ENCODE measurements around the gene TLK2.
"Not testable (repeated sequence)": the region's sequence is repeated elsewhere in the genome, so short reads cannot be mapped to it uniquely, and the experiment has no call there.

The TLK2 gene

DNA sequence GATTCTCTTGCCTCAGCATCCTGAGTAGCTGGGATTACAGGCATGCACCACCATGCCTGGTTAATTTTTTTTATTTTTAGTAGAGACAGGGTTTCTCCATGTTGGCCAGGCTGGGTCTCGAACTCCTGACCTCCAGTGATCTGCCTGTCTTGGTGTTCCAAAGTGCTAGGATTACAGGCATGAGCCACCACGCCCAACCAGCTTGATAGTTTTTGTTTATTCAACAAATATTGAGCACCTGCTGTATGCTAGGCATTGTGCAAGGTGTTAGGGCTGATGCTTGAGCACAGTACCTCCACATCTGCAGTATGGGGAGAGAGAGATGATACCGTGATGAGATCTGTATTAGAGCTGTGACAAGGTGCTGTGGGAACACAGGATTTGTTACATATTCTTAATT is 3.9 kb downstream of the TLK2 start:
- DNase-seq (ENCODE audit: low read depth, low spot score): not testable (repeated sequence)

DNA sequence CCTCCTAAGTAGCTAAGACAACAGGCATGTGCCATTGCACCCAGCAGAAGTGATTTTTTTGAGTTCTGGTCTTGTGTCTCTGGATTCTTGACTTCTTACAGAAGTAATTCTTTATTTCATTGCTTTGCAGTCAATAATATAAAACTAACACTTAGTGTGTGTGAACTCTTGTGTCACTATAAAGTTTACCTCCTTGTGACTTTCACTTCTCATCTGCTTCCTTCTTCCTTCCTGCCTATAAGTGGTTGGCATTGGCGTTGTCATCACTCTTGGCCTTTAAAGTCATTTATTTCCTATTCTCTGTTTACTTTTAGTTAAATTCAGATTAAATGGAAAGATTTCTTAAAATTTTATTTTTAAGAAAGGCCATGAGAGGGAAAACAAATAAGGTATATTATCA is 12.4 kb downstream of the TLK2 start:
- not testable (repeated sequence) for DNase-seq (ENCODE audit: low read depth, low spot score)

DNA sequence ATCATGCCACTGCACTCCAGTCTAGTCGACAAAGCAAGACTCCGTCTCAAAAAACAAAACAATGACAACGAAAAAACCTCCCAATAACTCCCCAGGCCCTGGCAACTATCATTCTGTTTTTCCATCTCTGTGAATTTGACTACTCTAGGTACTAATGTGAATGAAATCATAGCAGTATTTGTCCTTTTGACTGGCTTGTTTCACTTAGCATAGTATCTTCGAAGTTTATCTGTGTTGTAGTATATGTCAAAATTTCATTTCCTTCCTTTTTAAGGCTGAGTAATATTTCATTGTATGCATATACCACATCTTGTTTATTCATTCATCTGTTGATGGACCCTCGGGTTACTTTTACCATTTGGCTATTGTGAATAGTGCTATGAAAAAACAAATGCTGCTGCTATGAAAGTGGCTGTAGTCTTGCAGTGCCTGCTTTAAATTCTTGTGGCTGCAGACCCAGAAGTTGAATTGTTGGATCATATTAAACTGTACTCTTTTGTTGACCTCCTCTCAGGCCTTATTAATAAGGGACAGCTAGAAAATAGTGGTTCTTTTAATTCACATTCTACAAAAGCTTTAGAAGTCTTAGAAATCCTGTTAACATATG is 14.5 kb downstream of the TLK2 start:
- not testable (repeated sequence) for DNase-seq (ENCODE audit: low read depth, low spot score)

DNA sequence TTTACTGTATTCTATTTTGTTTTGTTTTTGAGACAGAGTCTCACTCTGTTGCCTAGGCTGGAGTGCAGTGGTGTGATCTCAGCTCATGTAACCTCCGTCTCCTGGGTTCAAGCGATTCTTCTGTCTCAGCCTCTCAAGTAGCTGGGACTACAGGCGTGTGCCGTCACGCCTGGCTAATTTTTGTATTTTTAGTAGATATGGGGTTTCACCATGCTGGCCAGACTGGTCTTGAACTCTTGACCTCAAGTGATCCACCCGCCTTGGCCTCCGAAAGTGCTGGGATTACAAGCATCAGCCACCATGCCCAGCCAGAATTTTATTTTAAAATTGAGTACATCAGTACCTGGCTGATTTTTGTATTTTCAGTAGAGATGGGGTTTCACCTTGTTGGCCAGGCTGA is 15.4 kb downstream of the TLK2 start:
- not testable (repeated sequence) for DNase-seq (ENCODE audit: low read depth, low spot score)

DNA sequence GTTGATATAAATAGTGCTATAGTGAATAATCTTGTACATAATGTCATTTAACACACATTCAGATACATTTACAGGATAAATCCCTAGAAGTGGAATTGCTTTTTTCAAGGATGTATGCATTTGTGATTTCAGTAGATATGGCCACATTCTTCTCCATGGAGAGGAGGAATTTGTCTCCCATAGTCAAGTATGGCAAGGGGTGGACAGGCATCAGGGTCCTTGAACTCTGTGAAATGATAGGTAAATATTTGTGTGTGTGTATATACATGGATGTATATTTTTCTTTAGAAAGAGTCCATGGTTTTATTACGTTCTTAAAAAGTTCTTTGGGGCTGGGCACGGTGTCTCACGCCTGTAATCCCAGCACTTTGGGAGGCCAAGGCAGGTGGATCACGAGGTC is 17.7 kb downstream of the TLK2 start:
- not testable (repeated sequence) for DNase-seq (ENCODE audit: low read depth, low spot score)

DNA sequence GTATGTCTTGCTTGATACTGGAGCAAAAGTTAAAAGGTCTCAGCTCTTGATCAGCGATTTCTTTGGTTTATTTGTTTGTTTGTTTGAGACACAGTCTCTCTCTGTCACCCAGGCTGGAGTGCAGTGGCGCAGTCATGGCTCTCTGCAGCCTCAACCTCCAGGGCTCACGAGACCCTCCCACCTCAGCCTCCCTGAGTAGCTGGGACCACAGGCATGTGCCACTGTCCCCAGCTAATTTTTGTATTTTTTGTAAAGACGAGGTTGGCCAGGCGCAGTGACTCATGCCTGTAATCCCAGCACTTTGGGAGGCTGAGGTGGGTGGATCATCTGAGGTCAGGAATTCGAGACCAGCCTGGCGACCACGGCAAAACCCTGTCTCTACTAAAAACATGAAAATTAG is 20.2 kb downstream of the TLK2 start:
- not testable (repeated sequence) for DNase-seq (ENCODE audit: low read depth, low spot score)

DNA sequence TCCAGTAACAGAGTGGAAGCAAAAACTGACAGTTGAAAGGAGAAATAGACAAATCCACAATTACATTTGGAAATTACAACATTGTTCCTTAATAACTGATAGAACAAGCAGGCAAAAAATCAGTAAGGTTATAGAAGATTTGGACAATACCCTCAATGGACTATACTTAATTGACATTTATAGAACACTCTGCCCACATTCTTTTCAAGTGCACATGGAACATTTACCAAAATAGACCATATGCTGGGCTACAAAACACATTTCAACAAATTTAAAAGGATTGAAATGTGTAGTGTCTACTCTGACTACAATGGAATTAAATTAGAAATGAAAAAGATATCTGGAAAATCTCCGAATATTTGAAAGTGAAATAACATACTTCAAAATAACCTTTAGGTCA is 21.8 kb downstream of the TLK2 start:
- not testable (repeated sequence) for DNase-seq (ENCODE audit: low read depth, low spot score)

DNA sequence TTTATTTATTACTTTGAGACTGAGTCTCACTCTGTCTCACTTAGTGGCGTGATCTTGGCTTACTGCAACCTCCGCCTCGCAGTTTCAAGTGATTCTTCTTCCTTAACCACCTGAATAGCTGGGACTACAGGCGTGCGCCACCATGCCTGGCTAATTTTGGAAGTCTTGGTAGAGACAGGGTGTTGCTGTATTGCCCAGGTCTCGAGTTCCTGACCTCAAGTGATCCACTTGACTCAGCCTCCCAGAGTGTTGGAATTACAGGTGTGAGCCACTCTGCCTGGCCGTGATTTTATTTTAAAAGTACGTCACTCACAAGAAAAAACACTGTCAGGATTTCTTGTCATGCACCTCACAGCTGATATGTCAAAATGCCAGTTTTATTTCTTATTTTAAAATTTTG is 26.2 kb downstream of the TLK2 start:
- not testable (repeated sequence) for DNase-seq (ENCODE audit: low read depth, low spot score)

DNA sequence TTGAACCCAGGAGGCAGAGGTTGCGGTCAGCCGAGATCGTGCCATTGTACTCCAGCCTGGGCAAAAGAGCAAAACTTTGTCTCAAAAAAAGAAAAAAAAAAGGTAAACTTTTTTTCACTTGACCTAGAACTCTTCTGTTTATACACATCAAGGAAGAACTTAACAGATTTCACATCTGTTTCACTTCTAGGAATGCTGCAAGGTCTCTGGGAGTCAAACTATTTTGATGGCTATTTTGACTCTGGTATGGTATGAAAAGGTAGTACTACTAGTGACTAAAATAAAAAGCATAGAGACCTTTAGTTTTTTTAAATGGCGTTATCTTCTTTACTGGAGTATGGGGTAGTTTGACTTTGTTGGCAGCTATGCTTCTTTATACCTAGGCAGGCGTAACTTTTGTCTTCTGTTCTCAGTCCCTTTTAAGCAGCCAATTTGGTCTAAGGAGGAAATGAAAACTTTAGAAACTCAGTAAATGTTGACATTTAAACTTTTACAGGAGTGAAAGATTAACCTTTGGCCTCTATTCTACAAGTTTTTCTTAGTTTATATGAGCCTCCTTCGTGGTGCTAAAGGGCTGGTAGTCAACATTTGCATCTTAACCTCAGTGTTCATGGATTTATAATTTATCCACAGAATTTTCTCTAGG is 28.7 kb downstream of the TLK2 start:
- DNase-seq (ENCODE audit: low read depth, low spot score): not testable (repeated sequence)

DNA sequence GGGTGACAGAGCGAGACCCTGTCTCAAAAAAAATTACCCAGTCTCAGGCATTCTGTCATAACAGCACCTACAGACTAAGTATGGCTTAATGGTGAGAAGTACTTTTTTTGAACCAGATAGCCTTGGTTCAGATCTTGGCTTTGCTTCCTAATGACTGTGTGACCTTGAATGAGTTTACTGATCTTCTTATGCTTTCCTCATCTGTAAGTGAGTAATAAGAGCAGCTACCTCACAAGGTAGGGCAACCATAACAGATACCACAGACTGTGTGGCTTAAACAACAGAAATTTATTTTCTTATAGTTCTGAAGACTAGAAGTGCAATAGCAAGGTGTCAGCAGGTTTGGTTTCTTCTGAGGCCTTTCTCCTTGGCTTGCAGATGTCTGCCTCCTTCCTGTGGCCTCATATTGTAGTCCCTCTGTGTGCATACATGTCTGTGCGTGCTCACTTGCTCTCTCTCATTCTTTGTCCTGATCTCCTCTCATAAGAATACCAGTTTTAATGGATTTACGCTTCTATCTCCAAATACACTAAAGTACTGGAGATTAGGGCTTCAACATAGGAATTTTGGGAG is 31.7 kb downstream of the TLK2 start:
- DNase-seq (ENCODE audit: low read depth, low spot score): not testable (repeated sequence)

DNA sequence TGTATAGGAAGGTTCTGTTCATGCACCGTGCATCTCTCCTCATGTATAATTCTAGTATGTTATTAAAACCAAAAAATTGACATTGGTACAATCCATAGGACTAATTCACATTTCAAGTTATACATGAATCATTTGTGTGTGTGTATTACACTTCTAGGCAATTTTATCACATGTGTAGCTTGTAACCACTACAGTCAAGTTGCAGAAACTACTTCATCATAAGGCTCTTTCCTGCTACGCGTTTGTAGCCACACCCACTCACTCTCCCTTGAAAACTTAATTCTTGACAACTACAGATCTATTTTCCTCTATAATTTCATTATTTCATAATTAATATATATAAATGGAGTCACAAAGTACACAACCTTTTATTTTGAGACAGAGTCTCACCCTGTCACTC is 32.4 kb downstream of the TLK2 start:
- not testable (repeated sequence) for DNase-seq (ENCODE audit: low read depth, low spot score)

DNA sequence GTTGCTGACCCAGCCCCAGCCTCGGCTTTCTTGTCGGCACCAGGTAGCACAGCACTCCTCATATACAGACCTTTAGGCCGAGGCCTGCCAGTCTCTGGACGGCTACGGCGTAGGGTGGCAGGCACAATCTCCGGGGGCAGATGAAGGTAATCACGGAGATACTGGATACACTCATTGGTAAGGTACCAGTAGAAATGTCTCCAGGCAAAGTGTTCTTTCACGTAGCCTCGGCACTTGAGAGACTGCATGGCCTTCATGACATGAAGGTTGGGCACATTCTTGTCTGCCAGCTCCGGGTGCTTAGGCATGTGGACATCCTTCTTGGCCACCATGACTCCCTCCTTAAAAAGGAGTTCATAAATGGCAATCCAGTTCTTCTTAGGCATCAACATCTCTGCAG is 37.8 kb downstream of the TLK2 start:
- not testable (repeated sequence) for DNase-seq (ENCODE audit: low read depth, low spot score)

DNA sequence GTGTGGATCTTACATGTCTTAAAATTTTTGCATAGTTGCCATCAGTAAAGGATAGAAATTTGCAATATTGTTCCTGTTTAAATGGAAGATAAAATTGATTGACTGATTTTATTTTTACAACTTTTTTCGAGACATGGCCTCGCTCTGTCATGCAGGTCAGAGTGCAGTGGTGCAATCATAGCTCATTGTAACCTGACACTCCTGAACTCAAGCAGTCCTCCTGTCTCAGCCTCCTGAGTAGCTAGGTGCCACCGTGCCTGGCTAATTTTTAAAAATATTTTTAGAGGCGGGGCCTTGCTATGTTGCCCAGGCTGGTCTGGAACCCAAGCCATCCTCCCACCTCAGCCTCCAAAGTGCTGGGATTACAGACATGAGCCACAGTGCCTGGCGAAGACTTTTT is 42.7 kb downstream of the TLK2 start:
- DNase-seq (ENCODE audit: low read depth, low spot score): not testable (repeated sequence)

DNA sequence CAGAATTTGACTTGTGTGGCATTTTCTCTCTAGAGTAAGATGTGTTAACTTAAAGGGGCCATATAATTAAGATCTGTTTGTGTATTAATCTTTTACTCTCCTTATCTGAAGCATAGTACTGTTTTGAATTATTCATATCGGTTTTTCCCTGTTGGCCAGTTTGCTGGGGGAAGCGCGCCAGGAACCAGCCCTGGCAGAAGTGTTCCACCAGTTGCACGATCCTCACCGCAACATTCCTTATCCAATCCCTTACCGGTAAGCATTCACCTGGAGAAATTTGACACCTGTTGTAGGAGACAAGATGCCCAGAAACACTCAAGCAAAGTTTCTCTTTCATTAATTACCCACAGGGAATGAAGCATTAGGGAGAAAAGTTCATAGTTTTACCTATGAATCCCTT is 45.5 kb downstream of the TLK2 start:
- not testable (repeated sequence) for DNase-seq (ENCODE audit: low read depth, low spot score)

DNA sequence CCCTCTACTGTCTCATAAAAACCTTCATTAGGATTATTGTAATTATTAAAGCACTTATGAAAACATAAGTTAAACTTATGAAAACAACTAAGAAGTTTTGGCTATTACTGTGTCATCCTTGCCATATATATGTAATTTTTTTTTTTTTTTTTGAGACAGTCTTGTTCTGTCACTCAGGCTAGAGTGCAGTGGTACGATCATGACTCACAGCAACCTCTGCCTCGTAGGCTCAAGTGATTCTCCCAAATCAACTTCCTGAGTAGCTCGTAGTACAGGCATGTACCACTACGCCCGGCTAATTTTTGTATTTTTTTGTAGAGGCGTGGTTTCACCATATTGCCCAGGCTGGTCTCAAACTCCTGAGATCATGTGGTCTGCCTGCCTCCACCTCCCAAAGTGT is 46.7 kb downstream of the TLK2 start:
- not testable (repeated sequence) for DNase-seq (ENCODE audit: low read depth, low spot score)

DNA sequence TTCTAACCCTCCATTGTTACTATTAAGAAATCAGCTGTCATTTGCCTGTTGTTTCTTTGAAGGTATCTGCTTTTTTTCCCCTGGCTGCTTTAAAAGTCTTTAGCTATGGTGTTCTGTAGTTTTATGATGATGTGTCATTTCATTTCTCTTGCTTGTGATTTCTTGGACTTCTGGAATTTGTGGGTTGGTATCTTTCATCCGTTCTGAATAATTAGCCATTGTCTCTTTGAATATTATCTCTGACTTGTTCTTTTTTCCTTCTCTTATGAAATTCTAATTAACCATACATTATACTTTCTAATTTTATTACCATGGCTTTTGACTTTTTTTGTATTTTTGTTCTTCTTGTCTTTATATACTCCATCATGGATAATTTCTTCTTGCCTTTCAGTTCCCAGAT is 52.3 kb downstream of the TLK2 start:
- DNase-seq (ENCODE audit: low read depth, low spot score): not testable (repeated sequence)

DNA sequence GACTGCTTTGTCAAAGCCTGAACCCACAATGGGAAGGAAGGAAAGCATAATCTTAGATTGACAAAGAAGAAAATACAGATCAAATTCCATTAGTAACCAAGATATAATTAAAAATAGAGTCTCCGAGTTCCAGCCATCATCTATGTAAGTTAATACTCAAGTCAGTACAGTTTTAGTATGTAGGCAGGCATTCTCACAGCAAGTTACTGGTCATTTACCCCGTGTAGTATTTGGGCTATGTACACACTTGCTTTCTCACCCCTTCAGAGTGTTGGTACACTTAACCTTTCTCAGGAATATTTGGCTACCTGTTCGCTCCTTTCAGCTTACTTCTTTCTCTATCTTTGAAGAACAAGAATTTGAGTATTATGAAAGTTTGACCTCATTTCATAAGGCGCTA is 57.9 kb downstream of the TLK2 start:
- DNase-seq (ENCODE audit: low read depth, low spot score): not testable (repeated sequence)

DNA sequence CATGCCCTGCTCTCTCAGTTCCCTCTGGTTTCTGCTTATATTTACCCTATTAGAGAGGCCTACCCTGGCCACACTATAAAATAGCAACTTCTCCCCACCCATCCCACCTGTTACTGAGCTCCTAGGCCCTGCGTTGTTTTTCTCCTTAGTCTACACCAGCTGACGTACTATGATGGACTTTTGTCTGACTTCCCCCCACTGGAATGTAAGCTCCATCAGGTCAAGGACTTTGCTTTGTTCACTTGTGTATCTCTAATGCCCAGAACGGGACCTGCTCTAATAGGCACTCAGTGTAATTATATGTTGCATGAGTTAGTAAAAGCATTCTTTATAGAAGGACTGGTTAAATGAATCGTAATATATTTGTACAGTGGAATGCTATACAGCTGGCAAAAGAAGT is 62.4 kb downstream of the TLK2 start:
- DNase-seq (ENCODE audit: low read depth, low spot score): not testable (repeated sequence)

DNA sequence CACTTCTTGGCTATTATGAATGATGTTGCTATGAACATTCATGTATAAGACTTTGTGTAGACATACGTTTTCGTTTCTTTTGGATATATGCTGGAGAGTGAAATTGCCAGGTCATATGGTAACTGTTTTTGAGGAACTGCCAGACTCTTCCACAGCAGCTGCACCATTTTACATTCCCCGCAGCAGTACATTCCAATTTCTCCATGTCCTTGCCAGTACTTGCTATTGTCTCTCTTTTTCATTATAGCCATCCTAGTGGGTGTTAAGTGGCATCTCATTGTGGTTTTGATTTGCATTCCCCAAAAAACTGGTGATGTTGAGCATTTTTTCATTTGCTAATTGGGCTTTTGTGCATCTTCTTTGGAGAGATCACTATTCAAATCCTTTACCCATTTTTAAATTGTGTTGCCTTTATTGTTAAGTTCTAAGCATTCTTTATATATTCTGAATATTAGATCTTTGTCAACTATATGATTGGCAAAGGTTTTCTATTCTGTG is 64.7 kb downstream of the TLK2 start:
- not testable (repeated sequence) for DNase-seq (ENCODE audit: low read depth, low spot score)

DNA sequence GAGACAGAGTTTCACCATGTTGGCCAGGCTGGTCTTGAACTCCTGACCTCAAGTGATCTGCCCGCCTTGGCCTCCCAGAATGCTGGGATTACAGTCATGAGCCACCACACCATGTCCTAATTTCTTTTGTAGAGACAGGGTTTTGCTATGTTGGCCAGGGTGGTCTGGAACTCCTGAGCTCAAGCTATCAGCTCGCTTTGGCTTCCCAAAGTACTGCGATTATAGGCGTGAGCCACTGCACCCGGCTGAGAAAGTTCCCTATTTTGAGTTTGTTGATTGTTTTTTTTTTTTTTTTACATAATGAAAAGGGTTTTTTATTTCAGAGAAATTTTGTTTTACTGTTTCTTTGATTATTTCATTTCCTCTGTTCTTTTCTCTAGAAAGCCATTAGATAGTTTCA is 67.4 kb downstream of the TLK2 start:
- not testable (repeated sequence) for DNase-seq (ENCODE audit: low read depth, low spot score)

DNA sequence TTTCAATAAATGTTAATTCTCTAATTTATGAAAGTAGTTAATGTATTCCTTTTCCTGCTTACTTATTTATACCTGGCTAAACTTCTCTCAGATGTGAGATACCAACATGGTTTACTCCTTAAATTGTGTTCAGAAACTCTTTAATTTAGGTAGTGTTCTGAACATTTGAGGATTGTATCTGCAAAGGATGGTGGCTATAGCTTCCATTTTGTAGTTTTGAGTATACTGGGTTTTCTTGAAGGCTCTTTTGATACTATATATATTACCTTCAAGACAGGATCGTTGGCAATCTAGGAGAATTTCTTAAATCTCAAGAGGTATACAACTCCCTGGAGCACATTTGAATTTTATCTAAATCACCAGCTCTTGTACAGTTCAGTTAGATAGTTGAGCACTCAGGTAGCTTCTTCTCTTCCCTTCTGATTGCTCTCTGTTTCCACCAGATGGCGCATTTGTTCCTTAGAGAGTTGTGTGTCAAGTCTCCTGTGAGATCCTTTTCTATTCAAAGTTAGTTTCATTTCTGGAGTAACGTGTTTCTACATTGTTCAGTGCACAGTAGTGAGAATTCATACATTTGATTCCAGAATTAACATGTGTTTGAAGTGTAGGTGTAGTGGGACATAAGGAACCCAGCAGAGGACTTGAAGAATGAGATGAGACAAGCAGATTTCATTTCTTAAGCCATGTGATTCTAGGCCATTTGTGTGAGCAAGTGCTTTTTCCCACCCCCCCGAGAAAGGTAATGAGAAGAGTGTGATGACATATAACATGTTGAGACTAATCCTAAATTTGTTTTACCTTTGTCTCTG is 74.4 kb downstream of the TLK2 start:
- DNase-seq (ENCODE audit: low read depth, low spot score): peak; percentile 18

DNA sequence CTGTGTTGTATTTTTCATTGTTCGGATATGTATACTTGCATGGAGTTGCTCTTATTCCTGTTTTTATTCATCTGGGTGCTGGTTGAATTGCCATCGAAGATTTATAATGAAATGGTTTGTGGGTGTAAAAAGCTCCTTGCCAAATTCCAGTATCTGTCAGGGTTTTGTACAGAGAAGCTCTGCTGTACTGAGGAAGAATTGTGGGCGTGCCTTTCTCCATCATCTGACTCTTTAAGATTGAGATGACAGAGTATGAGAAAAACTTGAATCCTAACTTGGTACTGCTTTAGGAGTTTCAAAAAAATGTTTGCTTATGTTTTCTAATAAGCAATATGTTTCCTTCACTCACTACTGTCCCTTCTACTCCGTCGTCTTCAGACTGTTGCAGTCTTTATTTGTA is 78.9 kb downstream of the TLK2 start:
- DNase-seq (ENCODE audit: low read depth, low spot score): not testable (repeated sequence)
